GM18519 (cell line): ENCODE measurements around the gene IL16.

Source experiments
- ATAC-seq: cut with Tn5 transposase; IDR thresholded peaks from one replicate; pipeline ENCODE4 v1.9.1; 2021; ENCODE audit warnings: mild to moderate bottlenecking, moderate library complexity; ENCODE audit not compliant: unreplicated experiment, low FRiP score

The IL16 gene

GRCh38 chr15:81254277-81254915 is 57.7 kb downstream of the IL16 start:
- ATAC-seq, result no peak

GRCh38 chr15:81254916-81255290 is 58.2 kb downstream of the IL16 start:
- ATAC-seq, result no peak

GRCh38 chr15:81255315-81255957 is 58.8 kb downstream of the IL16 start:
- ATAC-seq, result no peak

- no peak for ATAC-seq
These were observed 59.3 kb downstream of the IL16 start for GRCh38 chr15:81255958-81256320.

- no peak for ATAC-seq
These were observed 60.2 kb downstream of the IL16 start for GRCh38 chr15:81256916-81257315.

GRCh38 chr15:81257435-81257834 is 60.8 kb downstream of the IL16 start:
- ATAC-seq, result no peak

GRCh38 chr15:81258455-81258854 is 61.8 kb downstream of the IL16 start:
- no peak for ATAC-seq

GRCh38 chr15:81259760-81260298 is 63.1 kb downstream of the IL16 start:
- no peak for ATAC-seq

- no peak for ATAC-seq
These were observed 64.6 kb downstream of the IL16 start for GRCh38 chr15:81261172-81261811.

- no peak for ATAC-seq
These were observed 66.8 kb downstream of the IL16 start for GRCh38 chr15:81263477-81263876.

- no peak for ATAC-seq
These were observed 67.6 kb downstream of the IL16 start for GRCh38 chr15:81264072-81264857.

GRCh38 chr15:81265256-81265943 is 68.7 kb downstream of the IL16 start:
- ATAC-seq, result no peak

- ATAC-seq, result peak; percentile 71
These were observed 69.5 kb downstream of the IL16 start for GRCh38 chr15:81265944-81266775.

- no peak for ATAC-seq
These were observed 71.7 kb downstream of the IL16 start for GRCh38 chr15:81268340-81268739.

- no peak for ATAC-seq
These were observed 72.4 kb downstream of the IL16 start for GRCh38 chr15:81268881-81269601.

GRCh38 chr15:81270188-81270587 is 73.5 kb downstream of the IL16 start:
- ATAC-seq, result no peak

- ATAC-seq, result no peak
These were observed 74.3 kb downstream of the IL16 start for GRCh38 chr15:81270781-81271491.
